HCEC 1CT (cell line): ENCODE measurements around the gene RASAL1.

Experiments
- DNase-seq: peaks from one replicate; pipeline ENCODE4 v3.0.0-alpha.2; 2017

RASAL1 gene, protein sequence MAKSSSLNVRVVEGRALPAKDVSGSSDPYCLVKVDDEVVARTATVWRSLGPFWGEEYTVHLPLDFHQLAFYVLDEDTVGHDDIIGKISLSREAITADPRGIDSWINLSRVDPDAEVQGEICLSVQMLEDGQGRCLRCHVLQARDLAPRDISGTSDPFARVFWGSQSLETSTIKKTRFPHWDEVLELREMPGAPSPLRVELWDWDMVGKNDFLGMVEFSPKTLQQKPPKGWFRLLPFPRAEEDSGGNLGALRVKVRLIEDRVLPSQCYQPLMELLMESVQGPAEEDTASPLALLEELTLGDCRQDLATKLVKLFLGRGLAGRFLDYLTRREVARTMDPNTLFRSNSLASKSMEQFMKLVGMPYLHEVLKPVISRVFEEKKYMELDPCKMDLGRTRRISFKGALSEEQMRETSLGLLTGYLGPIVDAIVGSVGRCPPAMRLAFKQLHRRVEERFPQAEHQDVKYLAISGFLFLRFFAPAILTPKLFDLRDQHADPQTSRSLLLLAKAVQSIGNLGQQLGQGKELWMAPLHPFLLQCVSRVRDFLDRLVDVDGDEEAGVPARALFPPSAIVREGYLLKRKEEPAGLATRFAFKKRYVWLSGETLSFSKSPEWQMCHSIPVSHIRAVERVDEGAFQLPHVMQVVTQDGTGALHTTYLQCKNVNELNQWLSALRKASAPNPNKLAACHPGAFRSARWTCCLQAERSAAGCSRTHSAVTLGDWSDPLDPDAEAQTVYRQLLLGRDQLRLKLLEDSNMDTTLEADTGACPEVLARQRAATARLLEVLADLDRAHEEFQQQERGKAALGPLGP

DNA sequence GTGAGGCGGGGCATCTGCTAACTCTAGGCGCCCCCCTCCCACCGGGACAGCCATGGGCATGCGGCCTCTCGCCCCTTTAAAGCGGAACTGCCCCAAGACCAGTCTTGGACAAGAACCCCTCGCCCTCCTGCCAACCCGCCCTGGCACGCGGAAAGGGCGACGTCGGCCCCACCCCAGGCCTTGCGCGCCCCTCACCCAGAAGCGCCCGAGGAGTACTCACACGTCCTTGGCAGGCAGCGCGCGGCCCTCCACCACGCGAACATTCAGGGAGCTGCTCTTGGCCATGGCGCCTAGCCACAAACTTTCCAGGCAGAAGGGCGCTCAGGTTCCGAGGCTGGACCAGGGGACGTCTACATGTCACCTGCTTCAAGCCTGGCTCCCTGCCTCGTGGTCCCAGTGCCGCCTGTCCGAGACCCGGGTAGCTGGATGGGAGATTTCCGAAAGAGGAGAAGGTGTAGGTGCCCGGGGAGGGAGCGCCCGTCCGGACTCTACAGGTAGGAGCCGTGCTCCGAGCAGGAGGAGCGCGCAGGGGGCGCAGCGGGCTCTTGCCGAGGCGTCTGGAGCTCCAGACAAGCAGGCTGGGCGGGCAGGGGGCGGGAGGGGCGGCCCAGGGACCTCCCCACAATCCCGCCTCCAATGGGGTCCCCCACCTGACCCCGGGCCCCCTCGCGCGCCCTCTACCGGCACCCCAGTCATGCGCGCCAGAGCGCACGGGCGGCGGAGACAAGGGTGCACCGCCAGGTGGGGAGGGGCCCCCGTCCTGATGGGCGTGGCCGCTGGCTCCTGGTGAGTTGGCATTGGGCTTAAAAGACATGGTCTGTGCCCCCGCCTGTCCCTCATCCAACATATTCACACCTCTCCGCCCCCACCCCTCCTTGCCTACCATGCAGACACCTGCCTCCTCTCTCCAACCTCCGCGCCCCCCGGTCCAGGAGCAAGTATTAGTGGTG, at the start of gene RASAL1:
Gene RASAL1 (minus strand): TSS at position 584 of the 950 bp plus-strand sequence. CDS start 299 bp downstream, at position 285.
- no peak for DNase-seq

DNA sequence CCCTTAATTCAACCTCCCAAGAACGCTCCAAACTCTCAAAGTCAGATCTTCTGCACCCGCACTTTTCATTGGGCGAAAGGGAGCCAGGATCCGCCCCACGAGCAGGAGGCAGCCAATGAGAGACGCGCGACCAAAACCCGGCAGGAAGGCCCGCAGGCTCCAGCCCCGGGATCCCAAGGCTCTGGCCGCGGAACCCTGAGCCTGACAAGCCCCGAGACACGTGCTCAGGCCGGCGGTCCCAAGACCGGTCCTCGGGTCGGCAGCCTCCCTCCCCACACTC, 49.3 kb upstream of the RASAL1 start:
- peak; percentile 91 for DNase-seq

DNA sequence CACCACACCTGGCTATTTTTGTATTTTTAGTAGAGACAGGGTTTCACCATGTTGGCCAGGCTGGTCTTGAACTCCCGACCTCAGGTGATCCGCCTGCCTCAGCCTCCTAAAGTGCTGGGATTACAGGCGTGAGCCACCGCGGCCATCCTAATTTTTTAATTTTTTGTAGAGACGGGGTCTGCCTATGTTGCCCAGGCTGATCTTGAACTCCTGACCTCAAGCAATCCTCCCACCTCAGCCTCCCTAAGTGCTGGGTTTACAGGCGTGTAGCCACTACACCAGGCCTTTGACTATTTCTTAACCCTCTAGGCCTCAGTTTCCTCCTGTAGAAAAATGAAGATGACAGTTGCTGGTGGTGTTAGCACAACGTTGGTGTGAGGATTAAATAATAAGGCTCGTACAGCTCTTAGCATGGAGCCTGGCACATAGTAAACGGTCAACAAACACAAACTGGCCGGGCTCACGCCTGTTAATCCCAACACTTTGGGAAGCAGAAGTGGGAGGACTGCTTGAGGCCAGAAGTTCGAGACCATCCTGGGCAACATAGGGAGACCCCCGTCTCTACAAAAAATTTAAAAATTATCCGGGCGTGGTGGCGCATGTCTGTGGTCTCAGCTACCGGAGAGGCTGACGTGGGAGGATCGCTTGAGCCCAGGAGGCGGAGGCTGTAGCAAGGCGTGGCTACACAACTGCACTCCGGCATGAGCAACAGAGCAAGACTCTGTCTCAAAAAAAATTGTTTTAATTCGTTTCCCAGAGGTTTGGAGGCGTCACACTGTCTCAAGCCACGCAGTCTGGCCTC, 48.7 kb upstream of the RASAL1 start:
- DNase-seq: no peak

DNA sequence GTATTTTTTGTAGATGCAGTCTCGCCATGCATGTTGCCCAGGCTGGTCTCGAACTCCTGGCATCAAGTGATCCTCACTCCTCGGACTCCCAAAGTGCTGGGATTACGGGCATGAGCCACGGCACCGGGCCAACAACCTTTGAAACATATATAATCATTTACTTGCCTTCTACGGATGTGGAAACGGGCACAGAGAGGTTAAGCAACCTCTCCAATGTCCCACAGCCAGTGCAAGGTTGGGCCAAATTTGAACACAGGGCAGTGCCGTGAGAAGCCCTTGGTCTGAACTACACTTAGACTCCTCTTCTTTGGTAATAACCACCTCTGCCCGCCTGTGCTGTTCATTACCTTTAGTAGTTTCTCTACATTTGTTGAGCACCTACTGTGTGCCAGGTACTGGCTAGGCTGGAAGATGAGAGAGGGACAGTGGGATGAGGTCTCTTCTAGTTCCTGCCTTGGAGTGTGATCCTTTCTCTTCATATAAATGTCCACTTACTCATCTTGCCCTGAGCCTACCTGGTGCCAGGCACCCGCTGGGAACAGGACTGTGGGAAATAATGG, 47.5 kb upstream of the RASAL1 start:
- DNase-seq: no peak

DNA sequence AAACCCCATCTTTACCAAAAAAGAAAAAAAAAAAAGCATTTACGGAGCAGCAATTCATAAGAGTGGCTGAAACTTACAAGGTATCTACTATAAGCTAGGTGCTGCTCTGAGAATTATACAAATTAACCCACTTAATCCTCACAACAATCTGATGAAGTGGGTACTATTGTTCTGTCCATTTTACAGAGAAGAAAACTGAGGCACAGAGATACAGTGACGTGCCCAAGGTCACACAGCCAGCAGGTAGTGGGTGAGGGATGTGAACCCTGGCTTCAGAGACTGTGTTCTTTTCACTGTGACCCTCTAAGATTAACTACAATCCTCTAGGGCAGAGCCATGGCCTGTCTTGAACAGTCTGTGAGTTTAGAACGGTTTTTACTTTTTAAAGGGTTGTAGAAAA, 46.4 kb upstream of the RASAL1 start:
- DNase-seq: no peak

DNA sequence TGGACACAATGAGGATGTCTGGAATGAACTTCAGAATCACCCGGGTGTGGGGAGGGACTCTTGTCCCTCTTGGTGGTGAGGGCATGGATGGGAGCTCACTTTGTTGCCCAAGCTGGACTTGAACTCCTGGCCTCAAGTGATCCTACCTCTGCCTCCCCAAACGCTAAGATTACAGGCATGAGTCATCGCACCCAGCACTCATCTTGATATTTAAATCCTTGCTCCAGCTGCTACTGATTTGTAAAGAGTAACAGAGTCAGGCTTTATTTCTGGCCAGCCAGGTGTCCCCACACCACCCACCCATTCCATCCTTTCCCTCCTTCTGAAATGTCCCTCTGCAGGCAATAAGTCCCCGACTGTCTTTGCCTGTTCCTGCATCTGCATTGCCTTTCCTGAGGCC, 44.8 kb upstream of the RASAL1 start:
- peak; percentile 43 for DNase-seq

DNA sequence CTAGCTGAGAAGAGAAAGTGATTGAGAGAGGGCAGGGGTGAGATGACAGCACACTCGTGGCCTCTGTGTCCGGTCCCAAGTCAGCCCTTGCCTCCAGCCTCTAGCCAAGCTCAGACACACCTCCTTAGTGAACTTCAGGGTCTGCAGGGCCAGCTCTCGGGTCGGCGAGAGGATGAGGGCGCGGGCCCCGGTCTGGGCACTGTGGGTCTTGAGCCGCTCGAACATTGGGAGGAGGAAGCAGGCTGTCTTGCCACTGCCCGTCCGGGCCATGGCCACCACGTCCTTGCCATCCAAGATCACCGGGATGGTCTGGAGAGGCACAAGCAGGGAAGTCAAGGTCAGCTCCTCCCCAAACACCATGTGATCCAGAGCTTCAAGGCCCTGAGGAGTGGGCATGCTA, 43.5 kb upstream of the RASAL1 start:
- no peak for DNase-seq

DNA sequence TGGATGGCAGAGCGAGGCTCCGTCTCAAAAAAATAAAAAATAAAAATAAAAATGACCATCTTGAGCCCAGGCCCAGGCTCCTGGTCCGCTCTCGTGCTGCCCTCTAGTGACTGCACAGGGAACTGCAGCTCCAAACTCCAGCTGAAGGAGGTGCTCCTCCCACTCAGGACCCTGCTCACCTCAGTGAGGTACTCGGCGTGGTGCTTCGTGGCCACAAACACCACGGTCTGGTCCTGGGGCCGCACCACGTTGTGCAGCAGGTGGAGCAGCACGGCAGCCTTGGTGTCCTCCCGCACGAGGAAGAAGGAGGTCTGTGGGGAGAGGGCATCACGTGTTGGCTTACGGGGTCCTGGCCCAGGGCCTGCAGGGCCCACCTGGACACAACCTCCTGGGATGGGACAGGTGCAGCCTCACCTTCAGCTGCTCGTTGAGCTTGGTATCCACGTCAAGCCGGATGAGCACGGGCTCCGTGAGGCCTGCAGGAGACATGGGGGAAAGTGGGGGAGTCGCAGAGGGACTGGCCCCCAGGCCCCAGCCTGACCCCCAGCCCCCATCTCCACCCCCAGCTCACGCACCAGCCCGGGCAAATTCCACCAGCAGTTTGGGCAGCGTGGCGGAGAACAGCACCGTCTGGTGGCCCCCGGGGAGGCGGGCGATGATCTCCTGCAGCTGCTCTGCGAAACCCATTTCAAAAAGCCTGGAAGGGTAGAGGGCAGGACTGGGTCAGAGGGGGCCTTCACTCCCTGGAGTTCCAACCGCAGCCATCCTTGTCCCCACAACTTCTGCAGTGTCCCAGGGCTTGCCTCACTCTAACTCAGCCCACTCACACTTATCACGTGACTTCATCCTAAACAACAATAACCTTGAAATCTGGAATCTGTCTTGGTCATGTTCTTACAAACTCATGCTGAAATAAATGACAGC, 39.2 kb upstream of the RASAL1 start:
- peak; percentile 33 for DNase-seq

DNA sequence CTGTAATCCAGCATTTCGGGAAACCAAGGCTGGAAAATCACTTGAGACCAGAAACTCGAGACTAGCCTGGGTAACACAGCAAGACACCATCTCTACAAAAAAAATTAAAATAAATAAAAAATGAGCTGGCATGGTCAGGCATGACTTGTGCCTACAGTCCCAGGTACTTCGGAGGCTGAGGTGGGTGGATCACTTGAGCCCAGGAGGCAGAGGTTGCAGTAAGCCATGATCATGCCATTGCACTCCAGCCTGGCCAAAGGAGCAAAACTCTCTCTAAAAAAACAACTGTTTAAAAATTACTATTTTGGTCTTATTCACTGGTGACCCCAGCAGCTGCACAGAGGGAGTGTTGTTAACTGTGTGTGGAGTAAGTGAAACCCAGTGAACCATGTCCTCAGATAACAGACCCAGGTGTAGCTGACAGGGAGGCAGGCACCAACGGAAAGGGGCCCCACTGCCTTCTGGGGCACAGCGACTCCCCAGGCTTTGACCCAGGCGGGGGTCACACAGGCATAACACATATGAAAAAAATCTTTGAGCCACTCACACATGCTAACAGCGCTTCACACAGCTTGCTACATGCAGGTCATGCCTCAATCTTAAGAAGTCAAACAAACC, 37.6 kb upstream of the RASAL1 start:
- DNase-seq: no peak

DNA sequence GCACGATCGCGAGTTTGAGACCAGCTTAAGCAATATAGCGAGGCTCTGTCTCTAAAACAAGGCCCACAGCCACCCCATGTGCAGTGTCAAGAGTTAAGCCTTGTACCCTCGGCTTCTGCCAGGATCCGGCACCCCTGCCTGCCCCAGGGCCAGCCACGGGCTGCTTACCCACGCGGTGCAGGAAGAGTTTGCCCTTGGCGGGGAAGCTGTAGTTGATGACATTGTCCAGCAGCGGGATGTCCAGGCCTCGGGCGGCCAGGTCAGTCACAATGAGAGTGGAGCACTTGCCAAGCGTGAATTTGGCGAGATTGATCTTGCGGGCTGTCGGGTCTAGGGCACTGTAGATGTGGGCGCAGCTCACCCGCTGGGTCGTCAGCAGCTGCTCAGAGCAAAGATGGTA, 36.6 kb upstream of the RASAL1 start:
- DNase-seq: no peak

DNA sequence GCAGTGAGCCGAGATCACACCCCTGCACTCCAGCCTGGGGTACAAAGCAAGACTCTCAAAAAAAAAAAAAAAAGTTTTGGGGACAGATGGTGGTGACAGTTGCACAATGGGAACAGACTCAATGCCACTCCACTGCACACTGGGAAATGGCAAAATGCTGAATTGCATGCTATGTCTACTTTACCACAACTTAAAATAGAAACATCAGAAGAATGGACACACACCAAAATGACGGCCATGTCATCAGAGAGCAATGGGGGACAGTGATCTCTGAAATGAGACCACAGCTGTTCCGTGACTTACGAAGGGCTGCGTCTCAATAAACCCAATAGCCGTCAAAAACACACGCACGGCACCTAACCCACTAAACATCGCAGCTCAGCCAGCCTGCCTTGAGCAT, 36.0 kb upstream of the RASAL1 start:
- no peak for DNase-seq

DNA sequence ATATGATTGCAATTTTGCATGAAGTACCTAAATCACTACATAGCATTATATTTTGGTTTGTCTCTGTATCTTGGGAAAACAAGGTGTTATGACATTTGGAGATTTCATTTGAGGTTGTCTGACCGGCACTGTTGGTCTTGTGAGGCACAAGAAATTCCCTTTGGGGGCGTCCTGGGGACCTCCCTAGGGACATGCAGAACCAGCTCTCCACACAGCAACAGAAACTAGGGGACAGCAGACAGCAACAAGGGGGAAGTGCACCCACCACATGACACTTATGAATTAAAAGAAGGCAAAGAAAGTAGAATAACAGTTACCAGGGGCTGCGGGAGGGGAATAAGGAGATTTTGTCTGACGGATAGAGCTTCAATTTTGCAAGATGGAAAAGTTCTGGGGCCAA, 35.4 kb upstream of the RASAL1 start:
- DNase-seq: no peak

DNA sequence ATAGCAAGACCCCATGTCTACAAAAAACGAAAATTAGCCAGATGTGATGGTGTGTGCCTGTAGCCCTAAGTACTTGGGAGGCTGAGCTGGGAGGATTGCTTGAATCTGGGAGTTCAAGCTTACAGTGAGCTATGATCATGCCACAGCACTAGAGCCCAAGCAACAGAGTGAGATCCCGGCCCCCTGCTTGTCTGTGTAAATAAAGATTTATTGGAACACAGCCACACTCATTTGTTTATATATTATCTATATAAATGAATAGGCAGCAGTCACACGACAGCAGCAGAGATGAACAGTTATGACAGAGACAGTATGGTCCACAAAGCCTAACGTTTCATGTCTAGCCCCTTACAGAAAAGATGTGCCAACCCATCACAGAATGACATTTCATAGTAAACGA, 34.9 kb upstream of the RASAL1 start:
- no peak for DNase-seq

DNA sequence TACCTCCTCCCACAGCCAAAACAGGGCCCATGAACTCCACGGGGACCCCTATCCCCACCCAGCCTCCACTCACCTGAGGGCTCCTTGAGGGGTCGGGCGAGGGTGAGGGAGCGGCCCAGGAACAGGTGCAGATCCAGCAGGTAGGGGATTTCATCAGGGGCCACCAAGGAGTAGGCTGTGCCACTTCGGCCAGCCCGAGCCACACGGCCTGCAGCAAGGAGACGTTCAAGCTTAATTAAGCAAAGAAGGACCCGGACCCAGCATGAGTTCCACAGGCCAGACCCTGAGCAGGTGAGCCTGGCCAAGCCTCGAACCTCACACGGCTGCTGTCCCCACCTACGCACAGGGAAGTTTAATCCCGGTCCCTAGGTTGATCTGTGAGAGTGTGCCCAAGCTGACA, 34.1 kb upstream of the RASAL1 start:
- DNase-seq: no peak

DNA sequence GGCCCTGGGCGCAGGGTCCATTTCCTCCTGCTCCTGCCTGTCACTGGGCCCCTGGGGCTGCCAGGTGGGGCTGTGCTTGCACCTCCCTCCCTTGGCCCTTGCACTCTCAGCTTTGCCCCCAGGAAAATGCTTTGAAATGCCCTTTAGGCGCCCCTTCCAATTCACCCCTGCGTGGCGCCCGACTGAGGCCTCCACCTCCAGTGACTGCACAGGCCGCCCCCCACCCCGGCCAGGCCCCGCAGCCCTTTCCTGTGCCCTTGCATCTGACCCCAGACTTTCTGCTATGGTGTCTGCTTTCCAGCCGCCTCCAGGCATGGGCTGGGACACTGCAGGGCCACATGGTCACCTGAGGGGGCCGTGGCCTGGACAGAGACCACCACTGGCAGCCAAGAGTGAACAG, 32.3 kb upstream of the RASAL1 start:
- DNase-seq: no peak

DNA sequence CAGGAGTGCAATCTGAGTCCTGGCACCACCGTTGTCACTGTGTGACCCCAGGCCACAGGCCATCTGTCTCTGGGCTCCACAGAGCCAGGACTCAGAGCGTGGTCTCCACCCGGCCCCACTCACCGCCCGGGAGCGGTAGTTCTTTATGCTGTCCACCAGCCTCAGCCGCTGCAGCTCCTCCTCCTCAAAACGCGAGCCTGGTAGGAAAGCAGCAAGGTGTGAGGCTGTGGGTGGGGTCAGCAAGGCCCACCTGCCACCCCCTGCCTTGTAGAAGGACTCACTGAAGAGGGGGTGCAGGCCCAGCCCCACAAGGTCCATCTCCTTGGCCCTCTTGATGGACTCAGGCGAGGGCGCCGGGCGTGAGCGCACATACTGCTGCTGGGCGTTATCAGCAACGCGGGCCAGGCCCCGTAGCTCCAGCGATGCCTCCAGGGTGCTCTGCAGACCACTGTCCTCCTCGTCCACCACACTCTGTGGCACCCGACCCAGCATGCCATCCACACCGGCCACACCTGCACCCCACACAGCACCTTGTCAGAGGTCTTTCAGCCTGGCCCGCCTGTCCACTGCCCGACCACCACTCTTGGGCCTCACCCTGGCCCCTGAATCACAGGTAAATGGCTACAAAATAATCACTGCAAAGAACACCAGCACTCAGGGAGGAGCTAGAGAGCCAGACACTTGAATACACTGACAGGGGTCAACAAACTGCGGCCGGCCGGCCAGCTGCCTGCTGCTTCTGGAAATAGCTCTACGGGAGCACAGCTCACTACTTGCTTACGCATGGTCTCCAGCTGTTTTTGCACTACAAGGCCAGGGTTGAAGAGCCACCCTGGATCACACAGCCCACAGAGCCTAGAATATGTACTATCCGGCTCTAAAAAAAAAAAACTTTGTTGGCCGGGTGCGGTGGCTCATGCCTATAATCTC, 30.2 kb upstream of the RASAL1 start:
- DNase-seq: no peak

DNA sequence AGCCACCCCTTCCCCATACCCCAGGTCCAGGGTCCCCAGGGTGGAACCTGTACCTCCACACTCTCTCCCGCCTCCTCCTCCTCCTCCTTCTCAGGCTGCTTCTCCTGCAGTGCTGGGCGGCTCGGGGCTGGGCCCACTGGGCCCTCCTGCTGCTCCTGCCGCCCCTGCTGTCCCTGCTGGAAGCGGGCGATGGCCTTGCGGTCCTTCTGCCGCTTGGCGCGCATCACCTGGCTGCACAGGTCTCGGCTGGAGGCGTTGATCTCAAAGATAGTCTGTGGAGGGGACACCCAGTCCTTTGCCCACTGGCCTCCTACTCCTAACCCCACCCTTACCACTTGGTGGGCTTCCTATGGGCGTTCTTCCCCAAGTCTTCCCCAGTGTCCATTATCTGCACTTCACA, 28.5 kb upstream of the RASAL1 start:
- no peak for DNase-seq

DNA sequence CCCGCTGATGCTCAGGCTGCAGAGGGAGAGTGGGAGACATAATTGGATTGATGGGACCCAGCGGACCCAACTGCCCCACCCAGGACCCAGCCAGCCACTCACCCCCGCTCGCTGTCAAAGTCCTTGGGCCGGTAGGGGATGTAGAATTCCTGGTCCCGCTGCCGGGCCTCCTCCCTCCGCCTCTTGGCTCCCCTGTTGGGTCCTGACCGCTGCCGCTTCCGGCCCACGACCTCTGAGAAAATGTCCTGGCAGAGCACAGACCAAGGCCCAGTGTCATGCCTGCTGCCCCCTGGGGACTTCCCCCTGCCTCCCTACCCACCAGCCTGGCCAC, 27.4 kb upstream of the RASAL1 start:
- DNase-seq: no peak
